SU-DHL-6 (cell line): Measurements from ENCODE around the gene NLGN1.

ENCODE experiments used
- H2AFZ ChIP-seq: fragments of 200-600 bp; sonication (generic); 2 replicates; pipeline ENCODE4 v1.6.1; 2014; ENCODE audit warnings: low read depth, mild to moderate bottlenecking, moderate library complexity, mixed read lengths, antibody characterized with exemption, low read length; ENCODE audit not compliant: severe bottlenecking
- H3F3A ChIP-seq: fragments of 200-600 bp; shearing (Covaris generic); 2 replicates; pipeline ENCODE4 v1.6.0; 2016; ENCODE audit warnings: antibody characterized with exemption, mild to moderate bottlenecking; ENCODE audit not compliant: insufficient read depth
- H3K27ac ChIP-seq: fragments of 200-600 bp; sonication (generic); 2 replicates; pipeline ENCODE4 v1.5.1; 2016; ENCODE audit warnings: low read depth, mild to moderate bottlenecking, low read length, moderate library complexity, mixed read lengths
- H3K27me3 ChIP-seq: fragments of 200-600 bp; sonication (generic), shearing (Covaris generic); 2 replicates; pipeline ENCODE4 v1.6.0; 2014; ENCODE audit warnings: mild to moderate bottlenecking, low read length
- H3K36me3 ChIP-seq: fragments of 200-600 bp; sonication (generic); 2 replicates; pipeline ENCODE4 v1.6.1; 2014; ENCODE audit warnings: mild to moderate bottlenecking, low read length, mixed read lengths
- H3K4me2 ChIP-seq: fragments of 300-600, 200-600 bp; shearing (Covaris generic), sonication (generic); 2 replicates; pipeline ENCODE4 v1.6.0; 2014; ENCODE audit warnings: low read length, low read depth, mild to moderate bottlenecking; ENCODE audit not compliant: poor library complexity, severe bottlenecking
- H3K4me3 ChIP-seq: fragments of 200-600 bp; sonication (generic); 2 replicates; pipeline ENCODE4 v1.5.1; 2014; ENCODE audit warnings: antibody characterized with exemption, low read length, mild to moderate bottlenecking, mixed read lengths; ENCODE audit not compliant: insufficient read depth, poor library complexity, severe bottlenecking
- H3K79me2 ChIP-seq: fragments of 200-600 bp; sonication (generic); 2 replicates; pipeline ENCODE4 v1.6.1; 2014; ENCODE audit warnings: mild to moderate bottlenecking, low read length, moderate library complexity; ENCODE audit not compliant: insufficient read depth
- H3K9ac ChIP-seq: fragments of 200-600 bp; sonication (generic); 2 replicates; pipeline ENCODE4 v1.7.0; 2014; ENCODE audit warnings: mild to moderate bottlenecking, low read length
- H3K9me2 ChIP-seq: fragments of 200-600 bp; sonication (generic); replicated peaks from 2 replicates; pipeline ENCODE4 v1.6.1; 2014; ENCODE audit warnings: low read length; ENCODE audit not compliant: insufficient read depth
- H3K9me3 ChIP-seq: fragments of 200-600 bp; sonication (generic); 2 replicates; pipeline ENCODE4 v1.6.1; 2014; ENCODE audit warnings: low read length, mixed read lengths; ENCODE audit not compliant: insufficient read depth
- H4K20me1 ChIP-seq: fragments of 200-600 bp; sonication (generic); 2 replicates; pipeline ENCODE4 v1.6.1; 2014; ENCODE audit warnings: low read depth, mild to moderate bottlenecking, antibody characterized with exemption, low read length, moderate library complexity, mixed read lengths
- CTCF ChIP-seq: fragments of 200-600 bp; sonication (generic); IDR thresholded peaks from one replicate; pipeline ENCODE4 v1.5.1; 2017; ENCODE audit warnings: antibody characterized with exemption, mild to moderate bottlenecking, low read length, moderate library complexity; ENCODE audit not compliant: insufficient read depth, poor library complexity, severe bottlenecking
- EZH2phosphoT487 ChIP-seq: fragments of 200-600 bp; sonication (generic), shearing (Covaris generic); conservative IDR thresholded peaks from 2 replicates; pipeline ENCODE4 v1.6.1; 2018; ENCODE audit warnings: mild to moderate bottlenecking, antibody characterized with exemption, low read length, moderate library complexity, mixed read lengths

NLGN1 gene

GRCh38 chr3:174276826-174277225 lies 879.3 kb downstream of the NLGN1 start:
- TF ChIP-seq CTCF (no peak), EZH2phosphoT487 (no peak)
- no peak overlapping the region for H3K4me2 ChIP-seq
- H3K9me2 ChIP-seq, result no peaks in the 10 kb centered on the region
- H3K79me2 ChIP-seq, result no peaks in the 10 kb centered on the region
- H3K4me3 ChIP-seq, result no peak overlapping the region
- no peaks in the 10 kb centered on the region for H3K36me3 ChIP-seq
- H3F3A ChIP-seq, result no peaks in the 10 kb centered on the region
- no peaks in the 10 kb centered on the region for H3K9me3 ChIP-seq
- no peaks in the 10 kb centered on the region for H4K20me1 ChIP-seq
- H2AFZ ChIP-seq, result no peak overlapping the region
- no peaks in the 10 kb centered on the region for H3K27me3 ChIP-seq
- no peak overlapping the region for H3K9ac ChIP-seq
- H3K27ac ChIP-seq, result no peak overlapping the region

- Histone ChIP-seq H3K9ac (no peak overlapping the region), H3K27me3 (no peaks in the 10 kb centered on the region), H3K79me2 (no peaks in the 10 kb centered on the region), H2AFZ (no peak overlapping the region), H3K9me2 (no peaks in the 10 kb centered on the region), H3K4me3 (no peak overlapping the region), H3K36me3 (no peaks in the 10 kb centered on the region), H3K9me3 (no peaks in the 10 kb centered on the region), H3K27ac (no peak overlapping the region), H3K4me2 (no peak overlapping the region), H3F3A (no peaks in the 10 kb centered on the region), H4K20me1 (no peaks in the 10 kb centered on the region)
- TF ChIP-seq EZH2phosphoT487 (no peak), CTCF (no peak)
Measured at GRCh38 chr3:174278094-174278493, 880.5 kb downstream of the NLGN1 start.

- H4K20me1 ChIP-seq, result no peaks in the 10 kb centered on the region
- H2AFZ ChIP-seq, result no peak overlapping the region
- TF ChIP-seq EZH2phosphoT487 (no peak), CTCF (no peak)
- H3K9ac ChIP-seq, result no peak overlapping the region
- H3K27ac ChIP-seq, result no peak overlapping the region
- no peak overlapping the region for H3K4me2 ChIP-seq
- H3K9me2 ChIP-seq, result no peaks in the 10 kb centered on the region
- no peaks in the 10 kb centered on the region for H3K9me3 ChIP-seq
- H3K27me3 ChIP-seq, result no peaks in the 10 kb centered on the region
- no peak overlapping the region for H3K4me3 ChIP-seq
- H3F3A ChIP-seq, result no peaks in the 10 kb centered on the region
- no peaks in the 10 kb centered on the region for H3K36me3 ChIP-seq
- no peaks in the 10 kb centered on the region for H3K79me2 ChIP-seq
Measured at GRCh38 chr3:174280186-174280585, 882.6 kb downstream of the NLGN1 start.
